GM18505 (cell line): ENCODE results near the gene MFSD6.

Source experiments
- ATAC-seq: cut with Tn5 transposase; IDR thresholded peaks from one replicate; pipeline ENCODE4 v1.9.1; 2021; ENCODE audit not compliant: unreplicated experiment
- POLR2A ChIP-seq: IDR thresholded peaks from 4 replicates; pipeline ENCODE4 v1.6.1; 2011; ENCODE audit warnings: borderline replicate concordance; ENCODE audit not compliant: insufficient read depth, insufficient read length; ENCODE audit errors: extremely low read depth

MFSD6 gene

GRCh38 chr2:190435031-190435670 lies 27.0 kb downstream of the MFSD6 start:
- TF ChIP-seq POLR2A = no peak
- ATAC-seq = no peak

DNA sequence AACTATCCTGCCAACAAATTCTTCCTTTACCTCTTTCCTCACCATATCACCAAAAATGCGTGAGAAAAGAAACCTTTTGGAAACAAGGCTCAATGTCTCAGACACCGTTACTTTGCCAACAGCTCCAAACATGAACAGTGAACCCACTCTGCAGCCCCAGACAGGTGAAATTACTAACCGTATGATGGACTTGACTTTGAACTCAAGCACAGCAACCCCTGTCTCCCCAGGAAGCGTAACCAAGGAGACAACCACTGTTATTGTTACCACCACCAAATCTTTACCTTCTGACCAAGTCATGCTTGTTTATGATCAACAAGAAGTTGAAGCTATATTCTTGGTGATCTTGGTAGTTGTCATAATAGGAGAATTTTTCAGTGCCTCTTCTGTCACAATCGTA lies 28.4 kb downstream of the MFSD6 start:
- ATAC-seq = no peak
- TF ChIP-seq POLR2A = no peak

- no peak for ATAC-seq
- no peak for TF ChIP-seq POLR2A
These were observed 32.0 kb downstream of the MFSD6 start for GRCh38 chr2:190440113-190440512.

GRCh38 chr2:190441564-190441963 lies 33.4 kb downstream of the MFSD6 start:
- ATAC-seq = no peak
- no peak for TF ChIP-seq POLR2A

DNA sequence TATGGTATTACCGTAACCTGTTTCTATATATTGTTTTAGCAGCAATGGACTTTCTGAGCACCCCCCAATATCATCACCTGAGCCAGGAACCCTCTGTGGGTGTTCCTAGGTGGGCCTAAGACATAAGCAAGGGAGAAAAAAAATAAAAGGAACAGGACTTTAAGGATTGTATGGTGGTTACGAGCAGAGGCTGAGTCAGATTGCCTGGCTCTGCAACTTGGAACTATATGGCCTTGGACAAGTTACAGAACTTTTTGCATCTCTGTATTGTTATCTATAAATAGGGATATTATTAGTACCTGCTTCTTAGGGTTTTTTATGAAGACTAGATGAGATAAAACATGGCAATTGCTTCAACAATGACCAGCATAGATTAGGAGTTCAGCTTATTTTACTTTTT lies 34.9 kb downstream of the MFSD6 start:
- no peak for TF ChIP-seq POLR2A
- ATAC-seq = no peak

DNA sequence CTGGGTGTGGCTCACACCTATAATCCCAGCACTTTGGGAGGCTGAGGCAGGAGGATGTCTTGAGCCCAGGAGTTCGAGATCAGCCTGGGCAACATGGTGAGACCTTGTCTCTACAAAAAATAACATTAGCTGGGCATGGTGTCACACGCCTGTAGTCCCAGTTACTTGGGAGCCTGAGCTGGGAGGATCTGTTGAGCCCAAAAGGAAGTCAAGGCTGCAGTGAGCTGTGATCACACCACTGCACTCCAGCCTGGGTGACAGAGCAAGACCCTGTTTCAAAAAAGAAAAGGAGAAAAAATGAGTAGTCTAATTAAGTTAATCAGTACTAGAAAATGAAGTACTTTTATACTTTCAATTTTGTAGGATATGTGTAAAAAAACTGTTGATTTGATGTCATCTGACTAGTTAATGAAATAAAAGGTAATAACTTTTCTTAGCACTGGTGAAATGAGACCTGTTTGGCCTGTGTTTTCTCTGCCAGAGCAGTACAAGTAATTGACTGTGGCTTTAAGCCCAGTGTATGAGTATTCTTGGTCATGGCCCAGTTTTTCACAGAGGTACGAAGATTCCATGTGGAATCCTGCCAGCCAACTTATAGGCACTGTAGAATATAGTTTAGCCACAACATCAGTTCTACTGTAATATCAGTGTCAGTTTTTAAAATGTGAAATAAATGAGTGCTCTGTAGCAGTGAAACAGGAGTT lies 35.8 kb downstream of the MFSD6 start:
- no peak for ATAC-seq
- TF ChIP-seq POLR2A = no peak

DNA sequence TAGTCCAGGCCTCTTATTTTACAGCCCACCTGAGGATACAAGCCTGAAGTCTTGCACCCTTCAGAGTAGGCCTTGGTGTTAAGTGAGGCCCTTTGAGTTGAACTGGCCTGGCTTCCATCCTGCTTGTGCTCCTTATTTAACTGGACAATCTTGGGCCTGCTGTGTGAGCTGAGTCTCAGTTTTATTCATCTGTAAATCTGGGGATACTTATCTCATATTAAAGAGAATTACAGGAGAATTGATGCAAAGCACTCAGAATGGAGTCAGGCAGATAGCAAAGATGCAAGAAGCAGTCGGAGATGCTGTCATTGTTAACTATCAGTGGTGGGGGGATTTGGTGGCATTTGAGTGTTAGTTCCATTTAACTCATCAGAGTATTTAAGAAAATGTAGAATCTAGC lies 36.8 kb downstream of the MFSD6 start:
- no peak for ATAC-seq
- no peak for TF ChIP-seq POLR2A

- no peak for TF ChIP-seq POLR2A
- ATAC-seq = no peak
These were observed 38.0 kb downstream of the MFSD6 start for GRCh38 chr2:190446193-190446592.

- no peak for ATAC-seq
These were observed 38.8 kb downstream of the MFSD6 start for GRCh38 chr2:190446750-190447516.

DNA sequence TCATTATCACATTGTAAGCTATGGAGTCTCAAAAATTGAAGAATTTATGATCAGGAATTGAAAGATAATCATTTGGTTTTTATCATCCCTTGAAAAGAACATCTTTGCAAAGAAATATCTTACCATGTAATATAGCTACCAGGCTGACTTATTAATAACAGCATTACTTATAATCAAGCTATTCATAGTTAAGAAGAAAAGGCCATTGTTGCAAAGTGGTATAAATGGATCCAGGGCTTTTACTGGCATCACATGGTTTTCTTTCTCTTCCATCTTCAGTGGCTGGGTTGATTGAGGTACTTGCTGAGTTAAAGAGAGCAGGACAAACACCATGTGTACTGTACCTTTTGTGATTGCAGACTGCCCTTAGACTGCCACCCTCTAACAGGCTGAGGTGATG lies 39.6 kb downstream of the MFSD6 start:
- ATAC-seq = no peak
- TF ChIP-seq POLR2A = no peak

More at GRCh38 chr2:190446750-190447516, 38.8 kb downstream of the MFSD6 start:
- no peak for TF ChIP-seq POLR2A

- ATAC-seq = no peak
- TF ChIP-seq POLR2A = no peak
These were observed 41.8 kb downstream of the MFSD6 start for GRCh38 chr2:190449925-190450324.

DNA sequence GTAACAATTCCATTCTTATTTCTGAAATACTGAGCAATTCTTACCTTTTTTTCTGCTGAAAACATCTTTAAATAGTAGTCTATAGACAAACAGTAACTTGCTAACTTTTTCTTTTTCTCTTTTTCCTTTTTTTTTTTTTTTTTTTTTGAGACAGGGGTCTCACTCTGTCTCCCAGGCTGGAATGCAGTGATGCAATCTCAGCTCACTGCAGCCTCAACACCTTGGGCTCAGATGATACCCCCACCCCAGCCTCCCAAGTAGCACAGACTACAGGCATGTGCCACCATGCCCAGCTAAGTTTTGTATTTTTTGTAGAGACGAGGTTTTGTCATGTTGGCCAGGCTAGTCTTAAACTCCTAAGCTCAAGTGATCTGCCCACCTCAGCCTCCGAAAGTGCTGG lies 42.2 kb downstream of the MFSD6 start:
- TF ChIP-seq POLR2A = no peak
- no peak for ATAC-seq

DNA sequence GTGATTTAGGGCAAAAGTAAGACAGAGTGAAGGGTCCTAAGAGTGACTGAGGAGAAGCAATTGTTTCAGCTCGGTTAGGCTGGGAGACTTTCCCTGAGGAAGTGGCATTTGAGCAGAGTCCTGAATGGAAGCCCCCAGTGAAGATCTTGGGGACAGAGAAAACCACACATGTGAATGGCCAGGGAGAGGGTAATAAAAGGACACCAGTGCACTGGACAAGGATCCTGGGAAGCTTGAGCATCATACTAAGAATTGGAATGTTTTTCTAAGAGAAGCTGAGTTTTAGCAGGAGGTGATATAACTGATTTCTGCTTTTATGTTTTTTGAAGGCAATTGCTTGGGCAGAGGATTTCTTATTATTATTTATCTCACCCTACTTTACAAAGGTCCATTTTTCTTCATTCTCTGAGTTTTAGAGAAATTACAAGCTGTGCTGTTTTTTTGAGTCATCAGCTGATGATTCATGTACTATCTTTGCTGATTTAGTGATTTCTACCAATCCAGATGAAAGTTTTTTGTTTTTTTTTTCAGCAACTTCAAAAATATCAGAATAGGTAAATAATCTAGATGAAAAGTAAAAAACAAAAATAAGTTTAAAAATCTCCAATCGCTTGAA lies 43.5 kb downstream of the MFSD6 start:
- no peak for ATAC-seq
- no peak for TF ChIP-seq POLR2A

DNA sequence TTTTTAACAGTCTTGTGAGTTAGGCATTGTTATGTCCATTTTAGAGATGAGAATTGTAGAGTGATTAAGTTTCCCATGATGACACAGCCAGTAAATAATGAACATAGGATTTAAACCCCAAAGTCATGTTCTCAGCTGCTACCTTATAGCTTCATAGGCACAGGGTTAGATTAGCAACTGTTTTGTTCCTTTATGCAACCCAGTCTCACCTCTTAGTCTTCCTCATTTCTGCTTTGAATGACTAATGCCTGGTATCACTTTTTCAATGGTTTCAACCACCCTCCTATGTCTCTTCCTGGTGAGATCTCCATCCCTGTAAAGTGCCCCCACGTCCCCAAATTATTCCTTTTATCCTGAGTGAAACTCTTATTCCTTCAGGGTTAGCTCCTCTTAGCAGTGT lies 44.3 kb downstream of the MFSD6 start:
- TF ChIP-seq POLR2A = no peak
- no peak for ATAC-seq

GRCh38 chr2:190454795-190455194 lies 46.6 kb downstream of the MFSD6 start:
- no peak for TF ChIP-seq POLR2A
- no peak for ATAC-seq
